Gastroesophageal sphincter (tissue), 3 donors: ENCODE results near the gene KIF12.

Experiments
- CTCF ChIP-seq, 4 experiments: fragments of 200-600 bp in 2 of 4; fragments of 450-650 bp in 2 of 4; sonication (generic) in 1 of 4; IDR thresholded peaks; one replicate each; pipeline ENCODE4 v1.5.1; 2017 to 2019; ENCODE audit warnings: antibody characterized with exemption in 4 of 4, mild to moderate bottlenecking in 2 of 4, moderate library complexity in 2 of 4
- EP300 ChIP-seq: sonication (generic); formaldehyde crosslinking; IDR thresholded peaks from one replicate; pipeline ENCODE4 v1.6.1; 2017; ENCODE audit warnings: antibody characterized with exemption, mild to moderate bottlenecking
- POLR2A ChIP-seq, 2 donors: fragments of 450-650 bp; IDR thresholded peaks; one replicate each; pipeline ENCODE4 v1.6.1; 2017; ENCODE audit warnings: antibody characterized with exemption in 2 of 2, mild to moderate bottlenecking in 2 of 2, moderate library complexity in 1 of 2
- POLR2AphosphoS5 ChIP-seq: sonication (generic); formaldehyde crosslinking; IDR thresholded peaks from one replicate; pipeline ENCODE4 v1.6.1; 2017; ENCODE audit warnings: antibody characterized with exemption

- TF ChIP-seq CTCF (IDR thresholded peaks at IDR 0.05) (no peak), POLR2A (IDR thresholded peaks at IDR 0.05) (no peak), POLR2AphosphoS5 (no peak), EP300 (no peak)
Observed at GRCh38 chr9:114075602-114076001, 23.5 kb downstream of the KIF12 start.
